HuH-7.5 (cell line): Measurements from ENCODE around the gene A2M.

Experiments
- DNase-seq: peaks from one replicate; pipeline ENCODE4 v3.0.0; 2011; ENCODE audit warnings: low spot score

A2M gene

DNA sequence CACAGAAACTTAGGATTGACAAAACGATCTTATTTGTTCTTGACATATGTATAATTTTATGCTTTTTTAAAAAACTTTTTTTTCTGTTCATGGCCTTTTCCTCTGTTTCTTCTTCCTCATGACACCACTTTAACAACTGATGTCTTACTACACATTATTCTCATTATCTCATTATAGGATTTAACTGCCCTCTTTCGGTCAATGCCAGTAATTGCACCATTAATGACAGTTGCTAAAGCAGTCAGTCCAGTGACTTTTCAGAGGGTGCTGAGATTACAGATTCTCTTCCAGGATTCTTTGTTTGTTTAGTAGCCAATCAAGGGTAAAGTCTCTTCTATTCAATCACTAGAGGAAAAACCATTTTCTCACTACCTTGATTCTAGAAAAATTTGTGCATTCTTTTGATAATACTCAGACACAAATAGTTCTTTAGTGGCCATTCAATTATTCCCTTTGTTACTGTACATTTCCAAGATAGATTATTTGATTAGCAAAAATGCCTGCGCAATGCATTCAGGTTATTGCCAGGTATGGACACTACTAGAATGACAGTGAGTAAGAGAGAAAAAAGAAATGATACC is 76.2 kb downstream of the A2M start:
- peak; percentile 48 for DNase-seq

DNA sequence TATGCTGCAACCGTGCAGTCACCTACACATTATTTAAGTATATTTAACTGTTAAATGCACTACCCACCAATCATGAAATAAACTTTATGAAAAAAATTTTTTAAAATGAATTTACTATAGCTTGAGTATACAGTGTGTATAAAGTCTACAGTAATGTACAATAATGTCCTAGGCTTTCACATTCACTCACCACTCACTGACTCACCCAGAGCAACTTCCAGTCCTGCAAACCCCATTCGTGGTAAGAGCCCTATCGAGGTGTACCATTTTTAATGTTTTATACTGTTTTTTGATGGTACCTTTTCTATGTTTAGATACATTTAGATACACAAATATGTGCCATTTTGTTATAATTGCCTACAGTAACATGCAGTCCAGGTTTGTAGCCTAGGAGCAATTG is 78.3 kb downstream of the A2M start:
- DNase-seq, result no peak

DNA sequence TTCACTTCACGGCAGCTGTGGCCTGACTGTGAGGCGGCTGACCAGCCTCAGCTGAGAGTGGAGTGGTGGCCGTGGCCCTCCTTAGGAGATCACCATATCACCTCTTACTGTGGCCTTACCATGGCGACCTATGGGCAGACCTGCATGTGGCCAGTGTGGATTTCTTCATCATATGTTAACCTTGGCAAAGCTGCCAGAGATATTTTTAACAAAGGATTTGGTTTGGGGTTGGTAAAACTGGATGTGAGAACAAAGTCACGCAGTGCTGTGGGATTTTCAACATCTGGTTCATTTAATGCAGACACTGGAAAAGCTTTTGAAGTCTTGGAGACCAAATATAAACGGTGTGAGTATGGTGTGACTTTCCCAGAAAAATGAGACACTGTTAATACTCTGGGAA is 79.5 kb downstream of the A2M start:
- DNase-seq, result no peak

- no peak for DNase-seq
Observed at GRCh38 chr12:9034095-9034494, 81.6 kb downstream of the A2M start.

GRCh38 chr12:9033265-9033887 is 82.3 kb downstream of the A2M start:
- no peak for DNase-seq

GRCh38 chr12:9032202-9032964 is 83.3 kb downstream of the A2M start:
- no peak for DNase-seq

DNA sequence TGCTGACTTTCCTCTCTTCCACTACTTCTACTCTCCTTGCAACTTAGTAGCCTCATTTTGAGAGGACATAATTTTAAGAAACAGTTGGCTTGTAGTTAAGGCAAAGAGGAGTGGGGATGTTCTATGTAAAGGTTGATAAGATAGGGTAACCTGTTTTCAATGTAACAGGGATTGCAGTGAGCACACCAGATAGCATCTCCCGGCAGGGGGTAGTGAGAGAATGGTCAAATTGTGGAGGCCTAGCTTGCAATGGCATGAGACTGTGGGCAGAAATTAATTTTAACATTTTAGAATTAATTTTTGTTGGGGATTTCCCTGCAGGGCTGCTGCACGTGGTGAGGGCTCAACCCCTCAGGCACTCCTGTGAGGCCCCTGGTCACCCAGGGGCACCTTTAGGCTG is 84.9 kb downstream of the A2M start:
- DNase-seq, result no peak

DNA sequence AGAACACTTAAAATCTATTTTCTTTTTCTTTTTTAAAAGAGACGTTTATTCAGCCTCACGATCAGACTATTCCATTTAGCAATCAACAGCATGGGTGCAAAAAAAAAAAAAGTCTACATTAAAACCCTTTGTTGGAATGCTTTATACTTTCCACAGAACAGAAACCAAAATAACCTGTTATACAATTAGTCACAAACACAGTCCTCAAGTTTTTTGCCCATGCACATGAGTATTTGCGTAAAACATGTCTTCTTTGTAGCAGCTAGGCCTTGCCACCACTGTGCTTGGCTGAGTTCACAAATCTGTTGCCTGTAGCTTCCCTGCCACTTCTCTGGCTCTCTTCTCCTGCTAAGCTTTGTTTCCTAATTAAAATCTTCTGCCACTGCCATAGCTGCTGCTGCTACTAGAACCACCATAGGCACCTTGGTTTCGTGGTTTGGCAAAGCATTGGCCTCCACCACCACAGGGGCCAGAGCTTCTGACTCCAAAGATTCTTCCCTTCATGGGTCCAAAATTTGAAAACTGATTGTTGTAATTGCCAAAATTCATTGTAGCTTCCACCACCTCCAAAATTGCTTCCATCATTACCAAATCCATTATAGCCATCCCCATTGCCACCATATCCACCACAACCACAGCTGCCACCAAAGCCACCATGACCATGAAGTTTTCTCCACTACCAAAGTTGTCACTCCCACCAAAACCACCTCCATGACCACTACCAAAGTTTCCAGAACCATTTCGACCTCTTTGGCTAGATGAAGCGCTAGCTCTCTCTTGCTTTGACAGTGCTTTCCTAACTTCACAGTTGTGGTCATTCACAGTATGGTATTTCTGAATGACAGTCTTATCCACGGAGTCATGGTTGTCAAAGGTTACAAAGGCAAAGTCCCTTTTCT is 88.3 kb downstream of the A2M start:
- no peak for DNase-seq

GRCh38 chr12:9024512-9024911 is 91.2 kb downstream of the A2M start:
- no peak for DNase-seq

DNA sequence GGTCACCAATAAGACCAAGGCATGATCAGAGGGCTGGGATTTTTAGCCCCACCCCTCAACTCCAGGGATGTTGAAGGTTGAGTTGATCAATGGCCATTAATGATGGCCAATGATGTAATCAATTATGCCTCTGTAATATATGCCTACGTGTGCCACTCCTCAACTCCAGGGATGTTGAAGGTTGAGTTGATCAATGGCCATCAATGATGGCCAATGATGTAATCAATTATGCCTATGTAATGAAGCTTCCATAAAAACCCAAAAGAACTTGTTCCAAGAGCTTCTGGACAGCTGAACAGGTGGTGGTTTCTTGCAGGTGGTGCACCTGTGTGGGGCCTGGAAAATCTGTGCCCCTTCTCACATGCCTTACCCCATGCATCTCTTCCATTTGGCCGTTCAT is 93.1 kb downstream of the A2M start:
- no peak for DNase-seq
